ENCODE measurements around the gene KCTD5. TPM values are rescaled to one million over a fixed set of nuclear protein-coding genes. Genes with fewer than 3 reads are reported as not detected.

KCTD5 gene
- polyA plus RNA-seq, 1 donor from 2014 or later = 42.7 TPM

DNA sequence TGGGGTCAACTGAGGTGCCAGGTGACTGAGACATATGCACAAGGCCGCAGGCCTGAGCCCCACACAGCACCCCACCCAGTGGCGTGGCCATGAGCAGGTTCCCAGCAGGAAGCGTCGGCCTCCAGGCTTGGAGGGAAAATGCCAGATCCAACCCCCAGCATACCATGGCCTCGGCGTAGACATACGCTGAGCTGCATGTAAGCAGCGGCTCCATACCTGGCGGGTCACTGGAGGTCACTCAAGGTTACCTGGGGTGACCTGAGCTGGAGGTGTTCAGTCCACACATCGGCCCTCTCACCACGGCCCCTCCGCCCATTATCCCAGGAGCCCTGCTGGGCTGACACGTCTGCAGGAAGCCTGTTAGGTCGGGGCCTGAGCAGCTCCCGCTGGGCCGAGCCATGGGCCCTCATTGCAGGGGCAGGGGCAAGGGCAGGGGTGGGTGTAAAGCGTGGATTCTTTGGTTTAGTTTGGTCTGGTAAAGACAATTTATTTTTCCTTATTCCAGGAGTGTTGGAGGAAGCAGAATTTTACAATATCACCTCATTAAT lies 15.2 kb downstream of the KCTD5 start:
- H2AFZ ChIP-seq (ENCODE audit: low read depth, low read length) = no peak overlapping the region
- TF ChIP-seq SMC3 (conservative IDR thresholded peaks at IDR 0.05; ENCODE audit: poor library complexity) (no peak), EZH2 (IDR thresholded peaks at IDR 0.05; ENCODE audit: borderline replicate concordance, insufficient read depth, low read length, poor library complexity, severe bottlenecking) (no peak), TAF1 (IDR thresholded peaks at IDR 0.05; ENCODE audit: low read depth) (no peak), POLR2AphosphoS5 (IDR thresholded peaks at IDR 0.05) (no peak), MXI1 (conservative IDR thresholded peaks at IDR 0.05; ENCODE audit: poor library complexity, severe bottlenecking) (no peak), RAD21 (conservative IDR thresholded peaks at IDR 0.05) (no peak), EP300 (conservative IDR thresholded peaks at IDR 0.05; ENCODE audit: poor library complexity, severe bottlenecking) (no peak)
- TF ChIP-seq, protein P1, sequence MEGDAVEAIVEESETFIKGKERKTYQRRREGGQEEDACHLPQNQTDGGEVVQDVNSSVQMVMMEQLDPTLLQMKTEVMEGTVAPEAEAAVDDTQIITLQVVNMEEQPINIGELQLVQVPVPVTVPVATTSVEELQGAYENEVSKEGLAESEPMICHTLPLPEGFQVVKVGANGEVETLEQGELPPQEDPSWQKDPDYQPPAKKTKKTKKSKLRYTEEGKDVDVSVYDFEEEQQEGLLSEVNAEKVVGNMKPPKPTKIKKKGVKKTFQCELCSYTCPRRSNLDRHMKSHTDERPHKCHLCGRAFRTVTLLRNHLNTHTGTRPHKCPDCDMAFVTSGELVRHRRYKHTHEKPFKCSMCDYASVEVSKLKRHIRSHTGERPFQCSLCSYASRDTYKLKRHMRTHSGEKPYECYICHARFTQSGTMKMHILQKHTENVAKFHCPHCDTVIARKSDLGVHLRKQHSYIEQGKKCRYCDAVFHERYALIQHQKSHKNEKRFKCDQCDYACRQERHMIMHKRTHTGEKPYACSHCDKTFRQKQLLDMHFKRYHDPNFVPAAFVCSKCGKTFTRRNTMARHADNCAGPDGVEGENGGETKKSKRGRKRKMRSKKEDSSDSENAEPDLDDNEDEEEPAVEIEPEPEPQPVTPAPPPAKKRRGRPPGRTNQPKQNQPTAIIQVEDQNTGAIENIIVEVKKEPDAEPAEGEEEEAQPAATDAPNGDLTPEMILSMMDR (IDR thresholded peaks at IDR 0.05; ENCODE audit: poor library complexity, severe bottlenecking) = no peak
- TF ChIP-seq, protein P2, sequence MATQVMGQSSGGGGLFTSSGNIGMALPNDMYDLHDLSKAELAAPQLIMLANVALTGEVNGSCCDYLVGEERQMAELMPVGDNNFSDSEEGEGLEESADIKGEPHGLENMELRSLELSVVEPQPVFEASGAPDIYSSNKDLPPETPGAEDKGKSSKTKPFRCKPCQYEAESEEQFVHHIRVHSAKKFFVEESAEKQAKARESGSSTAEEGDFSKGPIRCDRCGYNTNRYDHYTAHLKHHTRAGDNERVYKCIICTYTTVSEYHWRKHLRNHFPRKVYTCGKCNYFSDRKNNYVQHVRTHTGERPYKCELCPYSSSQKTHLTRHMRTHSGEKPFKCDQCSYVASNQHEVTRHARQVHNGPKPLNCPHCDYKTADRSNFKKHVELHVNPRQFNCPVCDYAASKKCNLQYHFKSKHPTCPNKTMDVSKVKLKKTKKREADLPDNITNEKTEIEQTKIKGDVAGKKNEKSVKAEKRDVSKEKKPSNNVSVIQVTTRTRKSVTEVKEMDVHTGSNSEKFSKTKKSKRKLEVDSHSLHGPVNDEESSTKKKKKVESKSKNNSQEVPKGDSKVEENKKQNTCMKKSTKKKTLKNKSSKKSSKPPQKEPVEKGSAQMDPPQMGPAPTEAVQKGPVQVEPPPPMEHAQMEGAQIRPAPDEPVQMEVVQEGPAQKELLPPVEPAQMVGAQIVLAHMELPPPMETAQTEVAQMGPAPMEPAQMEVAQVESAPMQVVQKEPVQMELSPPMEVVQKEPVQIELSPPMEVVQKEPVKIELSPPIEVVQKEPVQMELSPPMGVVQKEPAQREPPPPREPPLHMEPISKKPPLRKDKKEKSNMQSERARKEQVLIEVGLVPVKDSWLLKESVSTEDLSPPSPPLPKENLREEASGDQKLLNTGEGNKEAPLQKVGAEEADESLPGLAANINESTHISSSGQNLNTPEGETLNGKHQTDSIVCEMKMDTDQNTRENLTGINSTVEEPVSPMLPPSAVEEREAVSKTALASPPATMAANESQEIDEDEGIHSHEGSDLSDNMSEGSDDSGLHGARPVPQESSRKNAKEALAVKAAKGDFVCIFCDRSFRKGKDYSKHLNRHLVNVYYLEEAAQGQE (IDR thresholded peaks at IDR 0.05; ENCODE audit: borderline replicate concordance) = no peak
- H3K4me3 ChIP-seq (ENCODE audit: low read length) = no peak overlapping the region
- H3K9me2 ChIP-seq (ENCODE audit: insufficient read depth, low read length) = no peaks in the 10 kb centered on the region
- H3K9me3 ChIP-seq (ENCODE audit: low read length) = no peaks in the 10 kb centered on the region
- no peaks in the 10 kb centered on the region for H3K36me3 ChIP-seq (ENCODE audit: insufficient read depth, low read length)
- no peak overlapping the region for H3K4me2 ChIP-seq (ENCODE audit: low read length)
- H3K27me3 ChIP-seq (ENCODE audit: insufficient read depth, low read depth, low read length) = no peaks in the 10 kb centered on the region
- H4K20me1 ChIP-seq (ENCODE audit: insufficient read depth) = no peaks in the 10 kb centered on the region
- no peak overlapping the region for H3K27ac ChIP-seq (ENCODE audit: low read length)
- H3K79me2 ChIP-seq (replicated peaks; ENCODE audit: insufficient read depth, low read length) = no peaks in the 10 kb centered on the region
- no peak overlapping the region for H3K9ac ChIP-seq (ENCODE audit: low read length)
- H3F3A ChIP-seq (ENCODE audit: insufficient read depth, low read length, poor library complexity, severe bottlenecking) = no peaks in the 10 kb centered on the region

DNA sequence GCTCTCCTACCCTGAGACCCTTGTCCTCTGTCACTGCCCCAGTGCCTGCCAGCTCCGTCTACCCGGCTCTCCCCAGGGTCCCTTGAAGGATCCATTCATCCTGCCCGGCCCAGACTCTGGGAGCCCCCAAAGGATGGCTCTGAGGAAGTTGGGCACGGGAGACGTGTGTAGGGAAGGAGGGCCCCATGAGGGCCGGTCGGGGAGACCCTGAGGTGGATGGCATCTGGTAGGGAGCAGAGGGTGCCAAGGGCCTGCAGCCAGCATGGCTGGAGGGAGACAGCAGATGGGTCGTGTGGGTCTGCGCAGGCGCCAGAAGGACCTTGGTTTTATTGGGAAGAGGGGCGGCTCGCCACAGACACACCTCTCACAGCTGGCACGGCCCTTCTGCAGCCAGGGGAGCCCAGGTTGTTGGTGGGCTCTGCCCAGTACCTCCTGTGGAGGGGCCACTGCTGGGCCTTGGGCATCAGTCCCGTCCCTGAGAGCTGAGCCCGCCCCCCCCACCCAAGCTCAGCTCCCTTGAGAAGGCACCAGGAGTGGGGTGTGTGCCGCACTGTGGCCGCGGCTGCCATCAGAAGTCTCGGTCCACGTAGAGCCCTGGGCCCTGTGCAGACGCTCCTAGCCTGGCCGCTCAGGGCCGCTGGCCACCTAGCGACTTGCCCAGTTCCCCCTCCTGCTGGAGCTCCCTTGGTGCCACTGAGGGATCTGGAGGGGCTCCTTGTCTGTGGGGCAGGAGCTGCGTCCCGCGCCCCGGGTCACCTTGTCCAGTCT lies 16.0 kb downstream of the KCTD5 start:
- H3K27ac ChIP-seq (ENCODE audit: low read length) = no peak overlapping the region
- no peak overlapping the region for H3K9ac ChIP-seq (ENCODE audit: low read length)
- no peaks in the 10 kb centered on the region for H3K9me2 ChIP-seq (ENCODE audit: insufficient read depth, low read length)
- no peak overlapping the region for H3K4me2 ChIP-seq (ENCODE audit: low read length)
- no peak overlapping the region for H3K4me3 ChIP-seq (ENCODE audit: low read length)
- H3K79me2 ChIP-seq (replicated peaks; ENCODE audit: insufficient read depth, low read length) = no peaks in the 10 kb centered on the region
- H3F3A ChIP-seq (ENCODE audit: insufficient read depth, low read length, poor library complexity, severe bottlenecking) = no peaks in the 10 kb centered on the region
- no peaks in the 10 kb centered on the region for H3K9me3 ChIP-seq (ENCODE audit: low read length)
- H2AFZ ChIP-seq (ENCODE audit: low read depth, low read length) = no peak overlapping the region
- TF ChIP-seq POLR2AphosphoS5 (IDR thresholded peaks at IDR 0.05) (no peak), MXI1 (conservative IDR thresholded peaks at IDR 0.05; ENCODE audit: poor library complexity, severe bottlenecking) (no peak), EZH2 (IDR thresholded peaks at IDR 0.05; ENCODE audit: borderline replicate concordance, insufficient read depth, low read length, poor library complexity, severe bottlenecking) (no peak), EP300 (conservative IDR thresholded peaks at IDR 0.05; ENCODE audit: poor library complexity, severe bottlenecking) (no peak), TAF1 (IDR thresholded peaks at IDR 0.05; ENCODE audit: low read depth) (no peak), SMC3 (conservative IDR thresholded peaks at IDR 0.05; ENCODE audit: poor library complexity) (no peak), RAD21 (conservative IDR thresholded peaks at IDR 0.05) (no peak)
- TF ChIP-seq, protein P2 (IDR thresholded peaks at IDR 0.05; ENCODE audit: borderline replicate concordance) = no peak
- TF ChIP-seq, protein P1 (IDR thresholded peaks at IDR 0.05; ENCODE audit: poor library complexity, severe bottlenecking) = no peak
- no peaks in the 10 kb centered on the region for H4K20me1 ChIP-seq (ENCODE audit: insufficient read depth)
- H3K36me3 ChIP-seq (ENCODE audit: insufficient read depth, low read length) = no peaks in the 10 kb centered on the region
- no peaks in the 10 kb centered on the region for H3K27me3 ChIP-seq (ENCODE audit: insufficient read depth, low read depth, low read length)

Measured in neural cell (in vitro differentiated cells).